NCI-H2081 (cell line): Measurements from ENCODE around the gene NEDD4.
A peak's percentile ranks its signal among the peaks of the same experiment; 100 is the strongest.
"Not testable (repeated sequence)": the region's sequence is repeated elsewhere in the genome, so short reads cannot be mapped to it uniquely, and the experiment has no call there.

Experiments used
- DNase-seq, 2 experiments: peaks; one replicate each; lab custom pipeline; 2025; lab: John Stamatoyannopoulos, UW

The NEDD4 gene

GRCh38 chr15:55993111-55993803, at the start of gene NEDD4:
Gene NEDD4, minus strand, starts transcription at chr15:55993612. Its CDS starts 57 bp downstream, at chr15:55993555.
- peak; percentile 70 to 80 for DNase-seq

DNA sequence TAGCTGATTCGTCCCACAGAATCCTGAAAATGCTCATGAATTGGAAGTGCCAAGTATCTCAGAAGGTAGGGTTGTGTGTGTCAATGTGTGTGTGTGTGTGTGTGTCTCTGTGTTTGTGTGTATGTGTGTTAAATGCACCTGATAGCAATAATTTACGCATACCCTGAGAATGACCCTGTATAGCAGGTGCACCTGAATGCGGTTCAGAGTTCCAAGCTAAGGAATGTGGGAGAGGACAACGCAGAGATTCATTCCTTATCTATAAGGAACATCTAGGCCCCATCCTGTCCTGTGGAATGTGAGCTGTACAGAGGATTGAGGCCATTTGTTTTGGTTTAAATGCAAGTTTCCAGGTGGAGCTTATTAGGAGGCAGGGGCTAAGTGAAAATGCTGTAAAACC, 49.1 kb upstream of the NEDD4 start:
- no peak for DNase-seq

- DNase-seq, result no peak
Observed at GRCh38 chr15:56042031-56042430, 48.6 kb upstream of the NEDD4 start.

DNA sequence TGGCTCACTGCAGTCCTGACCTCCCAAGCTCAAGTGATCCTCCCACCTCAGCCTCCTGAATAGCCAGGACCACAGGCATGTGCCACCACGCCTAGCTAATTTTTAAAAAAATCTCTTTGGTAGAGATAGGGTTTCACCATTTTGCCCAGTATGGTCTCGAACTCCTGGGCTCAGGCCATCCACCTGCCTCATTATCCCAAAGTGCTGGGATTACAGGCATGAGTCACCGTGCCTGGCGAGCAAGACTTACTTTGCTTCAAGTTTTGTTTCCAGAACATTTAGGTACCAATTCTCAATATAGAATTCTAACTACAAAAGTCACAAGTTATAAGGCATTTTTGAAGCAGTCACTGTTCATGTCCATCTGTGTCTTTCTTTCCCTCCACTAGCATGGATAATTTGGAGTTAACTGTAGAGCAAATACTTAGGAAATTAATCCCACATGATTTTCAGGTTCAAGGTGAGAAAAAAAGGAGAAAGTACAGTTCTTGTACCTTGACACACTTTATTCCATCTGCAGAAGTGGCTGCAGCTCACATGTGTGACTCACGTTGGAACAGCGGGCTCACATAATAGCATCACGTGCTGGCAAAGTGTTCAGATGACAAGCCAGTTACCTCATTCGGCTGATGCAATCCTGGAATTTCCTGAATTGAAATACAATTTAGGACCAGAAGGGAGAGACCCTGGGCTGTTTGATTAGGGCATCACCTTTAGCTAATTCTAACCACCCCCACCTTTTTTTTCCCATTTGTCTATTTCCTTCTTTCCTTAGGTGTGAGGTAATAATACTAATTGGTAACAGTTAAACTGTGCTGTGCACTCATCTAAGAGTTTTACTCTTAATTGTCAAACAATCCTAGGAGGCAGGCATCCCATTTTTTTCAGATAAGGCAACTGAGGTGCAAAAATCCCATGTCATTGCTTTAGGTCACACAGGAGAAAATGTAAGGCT, 46.9 kb upstream of the NEDD4 start:
- DNase-seq, result peak in 1 of 2 experiments; percentile 29

GRCh38 chr15:56038707-56039106, 45.3 kb upstream of the NEDD4 start:
- DNase-seq, result no peak

DNA sequence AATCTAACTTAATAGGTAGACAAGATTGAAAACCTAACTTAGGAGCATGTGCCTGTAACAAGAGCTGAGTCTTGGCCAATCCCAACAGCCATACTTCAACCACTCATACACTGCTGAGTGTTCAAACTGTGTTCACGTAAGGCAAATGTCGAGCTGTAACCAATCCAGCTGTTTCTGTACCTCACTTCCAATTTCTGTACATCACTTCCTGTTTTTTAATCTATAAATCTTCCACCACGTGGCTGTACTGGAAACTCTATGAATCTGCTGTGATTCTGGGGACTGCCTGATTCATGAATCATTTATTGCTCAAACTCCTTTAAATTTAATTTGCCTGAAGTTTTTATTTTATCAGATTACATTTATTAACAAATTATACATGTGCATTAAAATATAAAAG, 44.6 kb upstream of the NEDD4 start:
- DNase-seq, result no peak

- DNase-seq, result no peak
Observed at GRCh38 chr15:56036546-56037067, 43.2 kb upstream of the NEDD4 start.

DNA sequence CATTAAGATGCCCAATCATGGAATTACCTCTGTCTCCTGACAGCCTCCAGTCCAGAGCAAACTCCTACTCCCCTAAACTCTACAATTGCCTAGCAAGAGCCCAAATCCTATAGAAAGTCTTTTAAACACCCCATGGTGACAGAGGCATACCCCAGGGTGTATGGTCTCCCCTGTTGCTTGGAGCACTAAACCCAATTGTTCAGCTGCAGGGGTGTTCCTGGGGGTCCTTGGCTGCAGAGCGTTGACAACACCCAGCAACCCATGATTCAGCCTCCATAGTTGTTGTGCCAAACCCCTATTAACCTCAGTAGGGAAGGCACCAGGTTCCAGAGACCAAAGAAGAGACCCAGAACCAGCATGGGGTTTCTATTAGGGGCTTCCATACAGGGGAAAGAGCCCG, 41.8 kb upstream of the NEDD4 start:
- DNase-seq, result no peak

DNA sequence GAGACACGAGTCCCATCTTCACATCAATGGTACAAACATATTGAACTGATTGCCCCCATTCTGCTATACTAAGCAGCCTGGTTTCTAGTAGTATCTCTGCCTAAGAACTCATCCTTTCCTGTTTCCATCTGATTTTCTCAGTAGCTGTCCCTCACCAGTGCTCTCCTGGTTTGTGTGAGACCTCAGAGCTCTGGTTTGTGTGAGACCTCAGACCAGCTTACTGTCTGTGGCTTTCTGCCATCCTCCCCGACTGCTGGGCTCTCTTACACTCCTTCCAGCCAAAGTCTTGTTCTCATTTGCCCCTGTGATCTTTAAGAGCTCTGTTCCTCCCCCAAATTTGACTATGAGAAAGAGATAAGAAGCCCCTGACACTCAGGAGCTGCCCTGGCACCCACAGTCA, 41.1 kb upstream of the NEDD4 start:
- no peak for DNase-seq

- no peak for DNase-seq
Observed at GRCh38 chr15:56032373-56032772, 39.0 kb upstream of the NEDD4 start.

DNA sequence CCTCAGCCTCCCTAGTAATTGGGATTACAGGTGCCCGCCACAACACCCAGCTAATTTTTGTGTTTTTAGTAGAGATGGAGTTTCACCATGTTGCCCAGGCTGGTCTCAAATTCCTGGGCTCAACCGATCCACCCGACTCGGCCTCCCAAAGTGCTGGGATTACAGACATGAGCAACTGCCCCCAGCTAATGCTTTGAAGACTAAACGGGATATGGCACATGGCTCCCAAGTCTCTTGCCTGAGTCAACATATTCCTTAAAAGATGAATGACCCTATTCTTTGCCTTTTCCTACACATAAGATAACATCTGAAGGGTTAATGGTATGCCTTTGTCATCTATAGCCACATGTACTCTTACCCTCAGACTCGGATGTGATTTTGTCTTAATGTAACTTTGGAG, 38.4 kb upstream of the NEDD4 start:
- DNase-seq, result no peak

DNA sequence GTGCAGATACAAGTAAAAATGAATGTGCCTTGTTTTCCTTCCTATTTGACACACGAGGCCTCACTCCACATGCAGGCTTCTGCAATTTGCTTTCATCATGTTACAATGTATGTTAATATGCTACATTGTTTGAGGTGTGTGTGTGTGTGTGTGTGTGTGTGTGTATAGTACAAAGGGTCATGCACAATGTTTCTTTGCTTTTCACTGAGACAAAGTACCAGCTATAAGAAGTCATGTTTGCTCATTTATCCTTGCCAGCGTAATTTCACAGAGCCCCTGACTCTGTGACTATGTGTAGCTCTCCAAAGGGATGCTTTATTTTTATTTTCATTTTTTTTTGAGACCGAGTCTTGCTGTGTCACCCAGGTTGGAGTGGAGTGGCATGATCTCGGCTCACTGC, 38.0 kb upstream of the NEDD4 start:
- DNase-seq, result no peak

- no peak for DNase-seq
Observed at GRCh38 chr15:56028430-56028829, 35.0 kb upstream of the NEDD4 start.

DNA sequence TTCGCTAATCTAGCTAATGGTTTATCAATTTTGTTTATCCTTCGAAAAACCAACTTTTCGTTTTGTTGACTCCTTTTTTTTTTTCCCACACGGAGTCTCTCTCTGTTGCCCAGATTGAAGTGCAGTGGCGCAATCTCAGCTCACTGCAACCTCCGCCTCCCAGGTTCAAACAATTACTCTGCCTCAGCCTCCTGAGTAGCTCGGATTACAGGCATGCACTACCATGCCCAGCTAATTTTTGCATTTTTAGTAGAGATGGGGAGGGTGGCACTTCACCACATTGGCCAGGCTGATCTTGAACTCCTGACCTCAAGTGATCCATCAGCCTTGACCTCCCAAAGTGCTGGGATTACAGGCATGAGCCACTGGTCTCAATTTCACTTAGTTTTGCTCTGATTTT, 29.7 kb upstream of the NEDD4 start:
- DNase-seq, result not testable (repeated sequence)

- no peak for DNase-seq
Observed at GRCh38 chr15:56019819-56020486, 26.5 kb upstream of the NEDD4 start.

DNA sequence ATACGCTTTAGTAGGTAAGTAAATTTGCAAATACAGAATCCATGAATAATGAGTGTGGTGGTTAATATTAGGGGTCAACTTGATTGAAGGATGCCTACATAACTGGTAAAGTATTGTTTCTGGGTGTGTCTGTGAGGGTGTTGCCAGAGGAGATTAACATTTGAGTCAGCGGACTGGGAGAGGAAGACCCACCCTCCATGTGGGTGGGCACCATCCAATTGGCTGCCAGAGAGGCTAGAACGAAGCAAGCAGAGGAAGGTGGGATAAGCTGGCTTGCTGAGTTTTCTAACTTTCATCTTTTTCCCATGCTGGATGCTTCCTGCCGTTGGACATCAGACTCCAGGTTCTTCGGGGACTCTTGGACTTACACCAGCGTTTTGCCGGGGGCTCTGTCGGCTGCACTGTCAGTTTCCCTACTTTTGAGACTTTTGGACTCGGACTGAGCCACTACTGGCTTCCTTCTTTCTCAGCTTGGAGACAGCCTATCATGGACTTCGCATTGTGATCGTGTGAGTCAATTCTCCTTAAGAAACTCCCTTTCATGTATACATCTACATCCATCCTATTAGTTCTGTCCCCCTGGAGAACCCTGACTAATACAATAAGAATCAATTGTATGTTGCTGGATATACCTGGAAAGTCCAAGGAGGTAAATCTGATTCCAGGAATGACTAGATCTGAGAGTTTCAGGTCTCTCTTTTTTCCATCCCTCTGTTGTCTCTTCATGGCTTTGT, 25.8 kb upstream of the NEDD4 start:
- DNase-seq, result no peak

- no peak for DNase-seq
Observed at GRCh38 chr15:56017920-56018319, 24.5 kb upstream of the NEDD4 start.

DNA sequence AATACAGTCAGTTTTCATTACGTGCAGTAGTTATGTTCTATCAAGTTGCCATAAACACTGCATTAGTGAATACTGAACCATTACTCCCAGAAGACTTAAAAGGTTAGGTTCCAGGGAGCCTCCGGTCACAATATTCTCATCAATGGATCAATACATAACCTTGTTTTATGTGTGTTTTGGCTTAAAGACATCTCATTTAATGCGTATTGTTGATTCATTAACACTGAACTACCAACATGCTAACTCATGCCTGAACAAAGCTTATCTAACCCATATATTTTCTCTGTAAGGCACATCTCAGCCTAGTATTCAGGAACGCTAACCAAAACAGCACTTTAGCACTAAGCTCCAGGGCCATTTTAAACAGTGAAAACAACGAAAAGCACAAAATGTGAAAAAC, 24.1 kb upstream of the NEDD4 start:
- no peak for DNase-seq

DNA sequence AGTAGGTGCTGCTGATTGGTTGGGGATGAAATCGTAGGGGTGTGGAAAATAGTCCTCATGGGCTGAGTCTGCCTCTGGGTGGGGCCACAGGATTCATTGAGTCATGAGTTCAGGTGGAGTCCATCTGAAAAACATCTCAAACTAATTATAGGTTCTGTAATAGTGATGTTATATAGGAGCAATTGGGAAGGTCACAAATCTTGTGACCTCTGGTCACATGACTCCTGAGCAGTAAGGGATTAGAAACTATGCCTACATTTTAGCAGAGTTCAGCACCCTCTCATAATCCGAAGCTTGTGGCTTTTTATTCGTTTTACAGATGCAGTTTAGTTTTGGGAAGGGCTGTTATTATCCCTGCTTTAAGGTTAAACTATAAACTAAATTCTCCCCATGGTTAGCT, 22.9 kb upstream of the NEDD4 start:
- DNase-seq, result no peak

GRCh38 chr15:56014677-56015076, 21.3 kb upstream of the NEDD4 start:
- DNase-seq, result no peak

GRCh38 chr15:56007053-56007452, 13.6 kb upstream of the NEDD4 start:
- DNase-seq, result not testable (repeated sequence)

GRCh38 chr15:56006371-56006770, 13.0 kb upstream of the NEDD4 start:
- DNase-seq, result not testable (repeated sequence)
